HG03460 (cell line): ENCODE data around the gene PTGR2.
"Not testable (repeated sequence)": the region's sequence is repeated elsewhere in the genome, so short reads cannot be mapped to it uniquely, and the experiment has no call there.

Source experiments
- ATAC-seq: cut with Tn5 transposase; IDR thresholded peaks from one replicate; pipeline ENCODE4 v1.9.1; 2021; ENCODE audit not compliant: unreplicated experiment

Gene PTGR2

GRCh38 chr14:73851567-73852382 is at the start of gene PTGR2:
Gene PTGR2 (plus strand): TSS chr14:73851831. CDS start chr14:73858863, 7,032 bp downstream.
- ATAC-seq = peak; percentile 80

- no peak for ATAC-seq
These were observed 49.0 kb upstream of the PTGR2 start for GRCh38 chr14:73802431-73803188.

- ATAC-seq = no peak
These were observed 47.0 kb upstream of the PTGR2 start for GRCh38 chr14:73804636-73805035.

- no peak for ATAC-seq
These were observed 44.2 kb upstream of the PTGR2 start for GRCh38 chr14:73807457-73807856.

DNA sequence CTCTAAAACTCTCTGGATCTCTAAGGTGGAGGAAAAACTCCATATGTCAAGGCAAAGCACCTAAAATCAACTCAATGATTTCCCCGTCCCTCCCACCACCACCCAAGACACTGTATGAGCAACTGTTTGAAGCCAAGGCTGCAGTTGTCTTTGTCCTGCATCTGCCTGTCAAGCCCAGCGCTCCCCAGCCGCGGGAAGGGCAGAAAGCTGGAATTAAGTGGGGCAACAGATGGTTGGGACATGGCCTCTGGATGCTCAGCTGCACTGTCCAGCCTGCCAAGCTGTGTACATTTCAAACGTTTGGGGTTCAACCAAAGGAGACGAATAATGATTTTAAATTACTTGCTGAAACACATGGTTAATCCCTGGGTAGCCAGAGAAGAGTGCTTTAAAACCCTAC is 42.2 kb upstream of the PTGR2 start:
- no peak for ATAC-seq

DNA sequence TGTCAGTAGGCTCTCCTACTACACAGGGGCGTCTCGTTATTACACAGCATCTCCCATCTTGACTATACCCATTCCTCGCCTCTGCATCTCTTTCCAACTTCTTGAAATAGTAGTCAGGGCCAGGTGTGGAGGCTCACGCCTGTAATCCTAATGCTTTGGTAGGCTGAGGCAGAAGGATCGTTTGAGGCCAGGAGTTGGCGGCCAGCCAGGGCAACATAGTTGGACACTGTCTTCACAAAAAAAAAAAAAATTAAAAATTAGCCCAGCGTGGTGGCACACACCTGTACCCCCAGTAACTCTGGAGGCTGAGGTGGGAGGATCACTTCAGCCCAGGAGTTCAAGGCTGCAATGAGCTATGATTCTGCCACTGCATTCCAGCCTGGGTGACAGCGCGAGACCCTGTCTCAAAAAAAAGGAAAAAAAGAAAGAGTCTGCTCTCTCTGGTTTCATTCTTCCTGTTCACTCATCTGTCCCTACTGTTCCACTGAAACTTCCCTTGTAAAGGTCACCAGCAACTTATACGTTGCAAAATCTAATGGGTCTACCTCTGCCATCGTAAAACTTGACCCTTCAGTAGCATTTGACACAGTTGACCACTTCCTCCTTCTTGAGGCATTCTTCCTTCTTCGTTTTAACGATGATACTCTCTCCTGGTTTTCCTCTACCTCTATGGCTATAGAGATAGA is 41.0 kb upstream of the PTGR2 start:
- ATAC-seq = no peak

- ATAC-seq = no peak
These were observed 40.5 kb upstream of the PTGR2 start for GRCh38 chr14:73811164-73811503.

DNA sequence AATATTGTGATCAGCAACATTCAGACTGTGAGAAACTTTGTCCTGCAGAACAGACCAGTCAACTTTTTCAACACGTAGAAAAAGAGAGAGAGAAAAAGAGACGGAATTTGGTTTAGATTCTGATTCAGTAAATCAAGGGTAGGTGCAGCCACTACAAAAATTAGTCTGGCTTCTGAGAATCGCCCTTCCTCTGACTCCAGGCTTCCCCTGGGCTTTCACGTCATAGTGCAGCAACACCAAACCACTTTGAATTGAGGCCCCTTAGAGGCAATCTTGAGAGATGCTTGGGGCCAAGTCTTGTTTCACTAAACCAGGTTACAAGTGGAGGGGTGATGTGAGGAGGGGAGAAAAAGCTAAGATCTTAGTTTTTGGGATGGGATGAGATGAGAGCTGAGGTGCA is 37.5 kb upstream of the PTGR2 start:
- no peak for ATAC-seq

GRCh38 chr14:73815849-73816248 is 35.8 kb upstream of the PTGR2 start:
- no peak for ATAC-seq

- no peak for ATAC-seq
These were observed 35.2 kb upstream of the PTGR2 start for GRCh38 chr14:73816393-73816816.

DNA sequence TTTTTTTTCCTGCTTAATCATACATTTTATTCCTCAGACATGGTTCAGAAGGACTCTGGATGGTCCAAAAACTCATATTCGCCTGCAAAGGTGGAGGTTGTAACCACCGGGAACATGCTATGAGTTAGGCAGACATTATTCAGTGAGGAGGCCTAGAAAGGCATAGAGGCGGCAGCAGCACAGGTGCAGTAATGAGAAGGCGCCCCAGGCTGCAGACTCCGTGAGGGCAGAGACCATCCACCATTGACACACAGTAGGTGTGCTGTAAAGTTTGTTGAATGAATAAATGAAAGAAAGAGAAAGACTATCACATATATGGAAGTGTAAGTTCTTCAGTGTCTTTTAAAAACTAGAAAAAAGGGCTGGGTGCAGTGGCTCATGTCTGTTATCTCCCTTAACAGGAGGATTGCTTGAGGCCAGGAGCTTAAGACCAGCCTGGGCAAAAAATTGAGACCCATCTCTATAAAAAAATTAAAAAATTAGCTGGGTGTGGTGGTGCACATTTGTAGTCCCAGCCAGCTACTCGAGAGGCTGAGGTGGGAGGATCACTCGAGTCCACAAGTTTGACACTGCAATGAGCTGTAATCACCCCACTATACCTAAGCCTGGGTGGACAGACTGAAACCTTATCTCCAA is 34.5 kb upstream of the PTGR2 start:
- ATAC-seq = no peak

GRCh38 chr14:73818821-73819220 is 32.8 kb upstream of the PTGR2 start:
- no peak for ATAC-seq

- no peak for ATAC-seq
These were observed 31.0 kb upstream of the PTGR2 start for GRCh38 chr14:73820631-73821030.

DNA sequence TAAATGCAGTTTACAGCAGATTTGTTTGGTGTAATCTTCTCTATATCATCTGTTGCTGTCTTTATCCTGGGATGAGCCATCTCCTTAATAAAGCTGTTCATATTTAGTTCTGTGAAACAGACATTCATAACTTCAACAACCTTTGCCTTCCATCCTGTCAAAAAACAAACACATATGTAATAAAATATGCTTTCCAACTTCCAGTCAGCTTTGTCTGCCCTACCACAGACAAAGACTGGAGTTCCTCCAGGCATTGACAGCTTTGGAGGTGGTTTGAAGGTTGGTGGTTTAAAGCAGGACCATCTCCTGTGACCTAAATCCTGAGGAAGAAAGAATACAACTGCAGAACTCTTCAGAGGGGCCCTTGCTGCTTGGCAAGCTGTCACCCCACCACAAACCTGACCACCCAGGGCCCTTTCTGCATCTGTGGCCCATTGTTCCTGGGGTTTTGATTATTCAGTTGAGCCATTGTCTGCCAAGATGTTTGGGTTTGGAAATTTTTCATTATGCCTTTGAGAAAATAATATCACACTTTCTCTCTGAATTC is 28.2 kb upstream of the PTGR2 start:
- no peak for ATAC-seq

DNA sequence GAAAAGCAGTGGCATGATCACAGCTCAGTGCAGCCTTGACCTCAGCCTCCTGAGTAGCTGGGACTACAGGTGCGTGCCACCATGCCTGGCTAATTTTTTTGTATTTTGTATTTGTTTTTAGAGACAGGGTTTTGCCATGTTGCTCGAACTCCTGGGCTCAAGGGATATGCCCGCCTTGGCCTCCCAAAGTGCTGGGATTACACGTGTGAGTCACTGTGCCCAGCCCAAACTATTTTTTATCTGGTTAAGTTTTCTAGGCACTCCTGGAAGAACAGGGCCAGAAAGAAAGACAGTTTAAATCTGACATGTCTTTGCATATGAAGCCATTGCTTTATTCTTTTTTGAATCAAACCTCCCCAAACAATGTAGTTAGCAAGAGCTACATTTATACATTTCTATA is 27.5 kb upstream of the PTGR2 start:
- no peak for ATAC-seq

DNA sequence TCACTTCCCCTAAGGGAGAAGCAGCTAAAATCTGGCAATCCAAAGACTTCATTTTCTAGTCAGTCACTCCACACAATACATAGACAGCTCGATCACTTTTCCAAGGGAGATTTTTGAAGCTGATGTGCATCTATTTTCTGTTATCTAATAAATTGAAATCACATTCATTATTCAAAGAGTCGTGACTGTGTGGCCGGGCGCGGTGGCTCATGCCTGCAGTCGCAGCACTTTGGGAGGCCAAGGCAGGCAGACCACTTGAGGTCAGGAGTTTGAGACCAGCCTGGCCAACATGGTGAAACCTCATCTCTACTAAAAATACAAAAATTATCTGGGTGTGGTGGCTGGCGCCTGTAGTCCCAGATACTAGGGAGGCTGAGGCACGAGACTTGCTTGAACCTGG is 27.1 kb upstream of the PTGR2 start:
- no peak for ATAC-seq

DNA sequence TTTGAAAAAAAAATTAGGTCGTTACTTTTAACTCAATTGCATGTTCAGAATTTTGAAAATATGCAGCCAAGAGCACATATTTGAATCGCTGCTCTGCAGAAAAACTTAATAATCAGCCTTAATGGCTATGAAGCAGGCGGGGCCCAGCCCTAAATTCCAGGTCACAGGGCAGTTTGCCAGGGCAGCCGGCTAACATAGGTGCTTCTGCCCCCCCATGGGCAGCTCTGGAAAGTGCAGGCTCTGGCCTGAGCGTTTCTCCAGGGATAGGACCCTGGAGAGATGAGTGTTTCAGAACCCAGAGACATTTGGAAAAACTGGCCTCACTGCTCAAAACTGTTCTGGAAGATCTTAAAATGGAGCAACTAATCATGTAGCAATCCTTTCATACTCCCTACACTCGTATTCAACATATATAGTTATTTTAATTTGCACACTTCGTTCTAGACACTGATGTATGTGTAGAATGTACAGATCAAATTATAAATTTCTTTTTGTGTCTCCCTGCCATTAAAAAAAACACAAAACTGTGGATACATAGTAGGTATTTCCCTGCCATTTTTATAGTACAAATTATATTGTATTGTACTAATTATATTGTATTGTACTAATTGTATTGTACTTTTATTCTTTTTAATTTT is 26.0 kb upstream of the PTGR2 start:
- ATAC-seq = no peak

DNA sequence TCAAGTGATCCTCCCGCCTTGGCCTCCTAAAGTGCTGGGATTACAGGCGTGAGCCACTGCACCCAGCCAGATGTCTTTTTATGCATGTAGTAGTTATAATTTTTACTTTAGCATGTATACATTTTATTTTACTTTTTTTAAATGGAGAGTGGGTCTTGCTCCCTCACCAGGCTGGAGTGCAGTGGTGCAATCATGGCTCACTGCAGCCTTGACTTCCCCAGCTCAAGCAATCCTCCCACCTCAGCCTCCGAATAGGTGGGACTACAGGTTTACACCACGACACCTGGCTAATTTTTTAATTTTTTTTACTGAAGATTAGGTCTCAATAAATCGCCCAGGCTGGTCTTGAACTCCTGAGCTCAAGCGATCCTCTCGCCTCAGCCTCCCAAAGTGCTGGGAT is 24.4 kb upstream of the PTGR2 start:
- not testable (repeated sequence) for ATAC-seq

DNA sequence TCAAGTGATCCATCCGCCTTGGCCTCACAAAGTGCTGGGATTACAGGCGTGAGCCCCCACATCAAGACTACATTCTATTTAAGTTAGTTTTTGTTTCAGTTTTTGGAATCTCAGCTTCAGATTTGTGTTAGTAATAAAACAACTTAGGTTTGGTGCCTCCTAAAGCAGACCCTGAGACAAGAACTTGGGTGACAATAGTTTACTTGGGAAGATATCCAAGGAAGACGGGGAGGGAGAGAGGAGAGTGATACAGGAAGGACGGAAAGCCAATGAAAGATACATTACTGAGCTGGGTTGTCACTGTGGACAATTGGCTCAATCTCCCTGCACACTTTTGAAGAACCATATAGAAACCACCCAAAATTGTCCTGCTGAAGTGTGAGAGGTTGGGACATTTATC is 22.6 kb upstream of the PTGR2 start:
- no peak for ATAC-seq

DNA sequence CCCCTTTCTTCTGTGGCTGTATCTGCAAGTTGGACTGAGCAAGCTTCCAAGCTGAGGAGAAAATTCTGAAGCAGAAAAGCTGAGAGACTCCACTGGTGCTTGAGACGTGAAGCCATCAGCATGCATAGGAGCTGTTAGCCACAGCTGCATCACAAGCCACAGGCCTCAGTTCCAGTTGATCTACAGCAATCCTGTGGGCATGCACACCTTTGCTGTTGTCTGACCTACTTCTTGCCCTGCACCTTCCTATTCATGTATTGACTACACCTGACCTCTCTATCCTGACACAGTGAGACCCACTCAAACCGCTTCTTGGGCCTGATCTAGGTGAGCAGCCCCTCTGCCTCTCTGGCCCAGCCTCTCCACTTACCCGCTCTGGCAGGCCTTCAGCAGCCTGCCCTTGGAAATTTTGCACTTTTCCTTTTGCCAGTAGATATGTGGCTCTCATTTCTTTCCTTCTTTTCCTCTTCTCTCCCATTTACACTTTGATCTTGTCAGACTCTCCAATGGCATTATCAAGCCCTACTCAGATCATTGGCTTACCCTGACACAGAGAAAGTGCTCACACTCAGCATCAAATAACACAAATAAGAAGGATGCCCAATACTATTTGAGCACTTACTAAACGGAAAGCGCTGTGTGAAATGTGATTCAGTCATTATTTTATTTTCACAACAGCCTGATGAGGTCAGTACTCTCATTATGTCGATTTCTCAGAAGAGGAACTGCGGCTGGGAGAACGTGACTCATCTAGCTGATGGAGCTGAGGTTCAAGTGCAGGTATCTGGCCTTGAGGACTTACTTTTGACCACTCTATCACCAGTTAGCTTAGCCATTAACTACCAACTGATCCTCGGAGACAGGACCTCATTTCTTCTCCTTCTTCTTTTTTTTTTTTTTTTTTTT is 21.9 kb upstream of the PTGR2 start:
- peak; percentile 70 for ATAC-seq
